ENCODE results near the gene PRDM15. TPM values are rescaled to one million over a fixed set of nuclear protein-coding genes. Genes with fewer than 3 reads are reported as not detected.

Gene PRDM15
- total RNA-seq, 1 experiment from 2014 or later = 11.2 TPM

GRCh38 chr21:41866274-41866809 is 12.8 kb downstream of the PRDM15 start:
- no peak overlapping the region for H3K27ac ChIP-seq (ENCODE audit: low read length)
- H3K36me3 ChIP-seq (ENCODE audit: control insufficient read depth, insufficient read depth, low read length) = no peaks in the 10 kb centered on the region
- H3K4me3 ChIP-seq (ENCODE audit: low read depth in 2 of 2, low read length in 2 of 2) = no peak overlapping the region
- H3K9me3 ChIP-seq (ENCODE audit: control insufficient read depth, insufficient read depth, low read depth, low read length) = no peaks in the 10 kb centered on the region
- ChIA-PET CTCF (no interaction called here), POLR2A (no interaction called here)
- peaks cover 8% of the 10 kb centered on the region for H3K4me1 ChIP-seq (ENCODE audit: control insufficient read depth, insufficient read depth, low read length)
- no peak for TF ChIP-seq REST (IDR thresholded peaks at IDR 0.05; ENCODE audit: insufficient read depth in 1 of 2, low read depth in 2 of 2, low read length in 1 of 2)
- no peak for TF ChIP-seq TCF7L2 (IDR thresholded peaks at IDR 0.05; ENCODE audit: low read depth, low read length)
- TF ChIP-seq POLR2AphosphoS5 (IDR thresholded peaks at IDR 0.05; ENCODE audit: low read depth, low read length) = no peak
- no peak for TF ChIP-seq CTCF (IDR thresholded peaks at IDR 0.05)
- no peak for TF ChIP-seq SIN3A (IDR thresholded peaks at IDR 0.05; ENCODE audit: borderline replicate concordance, insufficient read depth, low read depth, low read length)
- DNase-seq (ENCODE audit: low read depth, low spot score) (no peak), ATAC-seq (no peak)
- in situ Hi-C loops (cut with HindIII; ENCODE audit: low pct_unique_long_range_greater_than_20kb, low sequenced_read_pairs) = no loop called here
- no peaks in the 10 kb centered on the region for H3K27me3 ChIP-seq (ENCODE audit: control insufficient read depth, insufficient read depth, low read length)
- no TSS peak for BruUV-seq (replicated peaks)
- intact Hi-C loops (cut with micrococcal nuclease; ENCODE audit: unreplicated experiment) = no loop called here

GRCh38 chr21:41865002-41865777 is 14.0 kb downstream of the PRDM15 start:
- in situ Hi-C loops (cut with HindIII; ENCODE audit: low pct_unique_long_range_greater_than_20kb, low sequenced_read_pairs) = no loop called here

More at GRCh38 chr21:41865002-41865777, 14.0 kb downstream of the PRDM15 start:
- Histone ChIP-seq H3K4me1 (ENCODE audit: control insufficient read depth, insufficient read depth, low read length) (peaks cover 8% of the 10 kb centered on the region), H3K36me3 (ENCODE audit: control insufficient read depth, insufficient read depth, low read length) (no peaks in the 10 kb centered on the region), H3K27me3 (ENCODE audit: control insufficient read depth, insufficient read depth, low read length) (no peaks in the 10 kb centered on the region), H3K4me3 (ENCODE audit: low read depth in 2 of 2, low read length in 2 of 2) (no peak overlapping the region), H3K9me3 (ENCODE audit: control insufficient read depth, insufficient read depth, low read depth, low read length) (no peaks in the 10 kb centered on the region), H3K27ac (ENCODE audit: low read length) (no peak overlapping the region)
- intact Hi-C loops (cut with micrococcal nuclease; ENCODE audit: unreplicated experiment) = no loop called here
- ChIA-PET CTCF (interaction anchor here (0.6 kb wide), 1 partner anchor 26 kb away, joined by 3 read pairs; no protein-coding TSS in a partner anchor), POLR2A (no interaction called here)
- DNase-seq (ENCODE audit: low read depth, low spot score) = no peak
- TF ChIP-seq REST (IDR thresholded peaks at IDR 0.05; ENCODE audit: insufficient read depth in 1 of 2, low read depth in 2 of 2, low read length in 1 of 2) = no peak
- no peak for TF ChIP-seq TCF7L2 (IDR thresholded peaks at IDR 0.05; ENCODE audit: low read depth, low read length)
- BruUV-seq (replicated peaks) = no TSS peak
- no peak; the same call in 1 of the 2 replicates for ATAC-seq
